GM10248 (cell line): Measurements from ENCODE around the gene USP20.

ENCODE experiments used
- CTCF ChIA-PET: fragments of 300-600 bp; sonication (Branson Sonifier 250); formaldehyde crosslinking; extraction: SDS; loops from one replicate; lab custom pipeline; 2021; ENCODE audit warnings: antibody characterized with exemption; lab: Yijun Ruan, JAX
- POLR2A ChIA-PET: fragments of 350-650 bp; sonication (Branson Sonifier 250); formaldehyde crosslinking; extraction: SDS; loops from one replicate; lab custom pipeline; 2020; ENCODE audit warnings: antibody characterized with exemption; lab: Yijun Ruan, JAX
- DNase-seq: peaks from one replicate; pipeline ENCODE4 v3.0.0; 2012; ENCODE audit errors: extremely low spot score
- CTCF ChIP-seq: IDR thresholded peaks from 2 replicates; pipeline ENCODE4 v1.5.1; 2012; ENCODE audit warnings: mild to moderate bottlenecking, low read depth; ENCODE audit errors: extremely low read depth, missing control alignments, control extremely low read depth

USP20 gene

GRCh38 chr9:129868023-129868871 lies 33.0 kb downstream of the USP20 start:
- POLR2A ChIA-PET, result no interaction called here
- no peak for TF ChIP-seq CTCF
- CTCF ChIA-PET, result interaction anchor here (1.5 kb wide), 1 partner anchor 240 kb away, joined by 3 read pairs; no protein-coding TSS in a partner anchor
- no peak for DNase-seq

GRCh38 chr9:129868872-129869486 lies 33.7 kb downstream of the USP20 start:
- no peak for TF ChIP-seq CTCF
- CTCF ChIA-PET, result interaction anchor here (1.5 kb wide), 1 partner anchor 239 kb away, joined by 3 read pairs; no protein-coding TSS in a partner anchor
- POLR2A ChIA-PET, result no interaction called here
- DNase-seq, result no peak

GRCh38 chr9:129869585-129870501 lies 34.6 kb downstream of the USP20 start:
- POLR2A ChIA-PET, result interaction anchor here (0.6 kb wide), 1 partner anchor 1228 kb away, joined by 5 read pairs; no protein-coding TSS in a partner anchor
- DNase-seq, result no peak
- TF ChIP-seq CTCF, result no peak
- CTCF ChIA-PET, result interaction anchor here (1.5 kb wide), 1 partner anchor 238 kb away, joined by 3 read pairs; no protein-coding TSS in a partner anchor

- ChIA-PET POLR2A (no interaction called here), CTCF (no interaction called here)
- TF ChIP-seq CTCF, result no peak
- no peak for DNase-seq
Observed at GRCh38 chr9:129871046-129871445, 35.8 kb downstream of the USP20 start.

- no peak for TF ChIP-seq CTCF
- CTCF ChIA-PET, result interaction anchor here (0.7 to 1.5 kb wide), 2 partner anchors 11 to 26 kb away, joined by 3 to 4 read pairs; no protein-coding TSS in a partner anchor
- POLR2A ChIA-PET, result no interaction called here
Observed at GRCh38 chr9:129873563-129874190, 38.4 kb downstream of the USP20 start.

More at GRCh38 chr9:129873563-129874190, 38.4 kb downstream of the USP20 start:
- no peak for DNase-seq
